Measurements from ENCODE around the gene MTHFD1. TPM values are rescaled to one million over a fixed set of nuclear protein-coding genes. Genes with fewer than 3 reads are reported as not detected.
A peak's percentile ranks its signal among the peaks of the same experiment; 100 is the strongest.
"Not testable (repeated sequence)": the region's sequence is repeated elsewhere in the genome, so short reads cannot be mapped to it uniquely, and the experiment has no call there.

The MTHFD1 gene
- total RNA-seq, 2 donors from 2014 or later, result 165 to 297 TPM

- Mint-ChIP-seq H3K4me1 (ENCODE audit: low read depth in 2 of 2) (peaks cover 32 to 41% of the 10 kb centered on the region in 2 donors), H3K27me3 (no peaks in the 10 kb centered on the region), H3K36me3 (peaks cover 10% of the 10 kb centered on the region), H3K9me3 (no peaks in the 10 kb centered on the region), H3K4me3 (no peak overlapping the region), H3K27ac (peak overlapping the region in 1 of 2 donors; percentile 83)
- ATAC-seq (no peak), DNase-seq (ENCODE audit: low spot score) (no peak)
Measured at GRCh38 chr14:64391986-64392385, 3.8 kb downstream of the MTHFD1 start.

GRCh38 chr14:64393189-64393726 is 5.1 kb downstream of the MTHFD1 start:
- H3K4me1 Mint-ChIP-seq (ENCODE audit: low read depth in 2 of 2), result peaks cover 27 to 34% of the 10 kb centered on the region in 2 donors
- not testable (repeated sequence) for H3K36me3 Mint-ChIP-seq; H3K4me3 Mint-ChIP-seq; ATAC-seq; DNase-seq (ENCODE audit: low spot score); H3K9me3 Mint-ChIP-seq; H3K27ac Mint-ChIP-seq; H3K27me3 Mint-ChIP-seq

GRCh38 chr14:64394423-64394822 is 6.3 kb downstream of the MTHFD1 start:
- Mint-ChIP-seq H3K9me3 (no peaks in the 10 kb centered on the region), H3K27ac (no peak overlapping the region), H3K4me1 (ENCODE audit: low read depth in 2 of 2) (peaks cover 17 to 28% of the 10 kb centered on the region in 2 donors), H3K4me3 (no peak overlapping the region), H3K27me3 (no peaks in the 10 kb centered on the region), H3K36me3 (peaks cover 10% of the 10 kb centered on the region)
- no peak for ATAC-seq
- DNase-seq (ENCODE audit: low spot score), result no peak

GRCh38 chr14:64394977-64395633 is 7.0 kb downstream of the MTHFD1 start:
- no peaks in the 10 kb centered on the region for H3K9me3 Mint-ChIP-seq
- DNase-seq (ENCODE audit: low spot score), result no peak
- no peak for ATAC-seq
- no peaks in the 10 kb centered on the region for H3K27me3 Mint-ChIP-seq
- H3K4me1 Mint-ChIP-seq (ENCODE audit: low read depth in 2 of 2), result peaks cover 11 to 28% of the 10 kb centered on the region in 2 donors
- peaks cover 10% of the 10 kb centered on the region for H3K36me3 Mint-ChIP-seq
- H3K27ac Mint-ChIP-seq, result no peak overlapping the region
- H3K4me3 Mint-ChIP-seq, result no peak overlapping the region

GRCh38 chr14:64400829-64401459 is 12.8 kb downstream of the MTHFD1 start:
- no peak overlapping the region for H3K27ac Mint-ChIP-seq
- H3K9me3 Mint-ChIP-seq, result no peaks in the 10 kb centered on the region
- no peak overlapping the region for H3K4me3 Mint-ChIP-seq
- H3K27me3 Mint-ChIP-seq, result no peaks in the 10 kb centered on the region
- peaks cover 19% of the 10 kb centered on the region for H3K36me3 Mint-ChIP-seq
- ATAC-seq (no peak), DNase-seq (ENCODE audit: low spot score) (no peak)
- H3K4me1 Mint-ChIP-seq (ENCODE audit: low read depth in 2 of 2), result peaks cover 3 to 6% of the 10 kb centered on the region in 2 donors

- no peak overlapping the region for H3K4me3 Mint-ChIP-seq
- H3K27me3 Mint-ChIP-seq, result no peaks in the 10 kb centered on the region
- no peaks in the 10 kb centered on the region for H3K9me3 Mint-ChIP-seq
- no peak overlapping the region for H3K27ac Mint-ChIP-seq
- peaks cover 3 to 6% of the 10 kb centered on the region in 2 donors for H3K4me1 Mint-ChIP-seq (ENCODE audit: low read depth in 2 of 2)
- DNase-seq (ENCODE audit: low spot score) (no peak), ATAC-seq (no peak)
- peaks cover 19% of the 10 kb centered on the region for H3K36me3 Mint-ChIP-seq
Measured at GRCh38 chr14:64401949-64402348, 13.8 kb downstream of the MTHFD1 start.

GRCh38 chr14:64405295-64405694 is 17.1 kb downstream of the MTHFD1 start:
- H3K9me3 Mint-ChIP-seq, result no peaks in the 10 kb centered on the region
- no peak overlapping the region for H3K4me3 Mint-ChIP-seq
- peaks cover 19% of the 10 kb centered on the region for H3K36me3 Mint-ChIP-seq
- no peaks in the 10 kb centered on the region for H3K27me3 Mint-ChIP-seq
- peaks cover 3 to 15% of the 10 kb centered on the region in 2 donors for H3K4me1 Mint-ChIP-seq (ENCODE audit: low read depth in 2 of 2)
- no peak overlapping the region for H3K27ac Mint-ChIP-seq
- no peak for DNase-seq (ENCODE audit: low spot score)
- no peak for ATAC-seq

- no peak for DNase-seq (ENCODE audit: low spot score)
- H3K27ac Mint-ChIP-seq, result no peak overlapping the region
Measured at GRCh38 chr14:64407329-64407728, 19.2 kb downstream of the MTHFD1 start.

GRCh38 chr14:64409126-64409920 is 21.2 kb downstream of the MTHFD1 start:
- DNase-seq (ENCODE audit: low spot score) (no peak), ATAC-seq (no peak)
- Mint-ChIP-seq H3K27ac (peak overlapping the region in 1 of 2 donors; percentile 53), H3K4me1 (ENCODE audit: low read depth in 2 of 2) (peaks cover 4 to 15% of the 10 kb centered on the region in 2 donors), H3K9me3 (no peaks in the 10 kb centered on the region), H3K27me3 (no peaks in the 10 kb centered on the region), H3K4me3 (no peak overlapping the region), H3K36me3 (peaks cover 12% of the 10 kb centered on the region)

More at GRCh38 chr14:64407329-64407728, 19.2 kb downstream of the MTHFD1 start:
- Mint-ChIP-seq H3K36me3 (peaks cover 18% of the 10 kb centered on the region), H3K4me1 (ENCODE audit: low read depth in 2 of 2) (peaks cover 6 to 15% of the 10 kb centered on the region in 2 donors), H3K27me3 (no peaks in the 10 kb centered on the region), H3K4me3 (no peak overlapping the region), H3K9me3 (no peaks in the 10 kb centered on the region)
- peak in 1 of 2 donors; percentile 33 for ATAC-seq

GRCh38 chr14:64410084-64410774 is 22.1 kb downstream of the MTHFD1 start:
- H3K27ac Mint-ChIP-seq, result peak overlapping the region in 1 of 2 donors; percentile 67
- H3K4me1 Mint-ChIP-seq (ENCODE audit: low read depth in 2 of 2), result peaks cover 7 to 16% of the 10 kb centered on the region in 2 donors
- no peaks in the 10 kb centered on the region for H3K9me3 Mint-ChIP-seq
- DNase-seq (ENCODE audit: low spot score) (no peak), ATAC-seq (no peak)
- H3K36me3 Mint-ChIP-seq, result peaks cover 10% of the 10 kb centered on the region
- H3K27me3 Mint-ChIP-seq, result no peaks in the 10 kb centered on the region
- no peak overlapping the region for H3K4me3 Mint-ChIP-seq

GRCh38 chr14:64411001-64411400 is 22.8 kb downstream of the MTHFD1 start:
- no peak overlapping the region for H3K27ac Mint-ChIP-seq
- ATAC-seq, result no peak
- no peaks in the 10 kb centered on the region for H3K27me3 Mint-ChIP-seq
- DNase-seq (ENCODE audit: low spot score), result no peak
- H3K9me3 Mint-ChIP-seq, result no peaks in the 10 kb centered on the region
- no peak overlapping the region for H3K4me3 Mint-ChIP-seq
- H3K4me1 Mint-ChIP-seq (ENCODE audit: low read depth in 2 of 2), result peaks cover 12 to 17% of the 10 kb centered on the region in 2 donors
- peaks cover 11% of the 10 kb centered on the region for H3K36me3 Mint-ChIP-seq

- H3K27me3 Mint-ChIP-seq, result no peaks in the 10 kb centered on the region
- ATAC-seq (no peak), DNase-seq (ENCODE audit: low spot score) (no peak)
- peaks cover 14% of the 10 kb centered on the region for H3K36me3 Mint-ChIP-seq
- H3K9me3 Mint-ChIP-seq, result no peaks in the 10 kb centered on the region
- peak overlapping the region in 1 of 2 donors; percentile 35 for H3K27ac Mint-ChIP-seq
- H3K4me1 Mint-ChIP-seq (ENCODE audit: low read depth in 2 of 2), result peaks cover 16 to 20% of the 10 kb centered on the region in 2 donors
- H3K4me3 Mint-ChIP-seq, result no peak overlapping the region
Measured at GRCh38 chr14:64412237-64412636, 24.1 kb downstream of the MTHFD1 start.

GRCh38 chr14:64416348-64416932 is 28.3 kb downstream of the MTHFD1 start:
- peak in 1 of 2 donors; percentile 70 for ATAC-seq
- no peak overlapping the region for H3K4me3 Mint-ChIP-seq
- peak overlapping the region; percentile 40 to 46 for H3K27ac Mint-ChIP-seq
- H3K27me3 Mint-ChIP-seq, result no peaks in the 10 kb centered on the region
- DNase-seq (ENCODE audit: low spot score), result no peak
- H3K36me3 Mint-ChIP-seq, result peaks cover 31% of the 10 kb centered on the region
- H3K9me3 Mint-ChIP-seq, result no peaks in the 10 kb centered on the region
- H3K4me1 Mint-ChIP-seq (ENCODE audit: low read depth in 2 of 2), result peaks cover 17 to 21% of the 10 kb centered on the region in 2 donors

Data from natural killer cell treated with Interleukin-12 subunit alpha and Interleukin-12 subunit beta and Interleukin-15 and Interleukin-18, amount 100 ng/mL, for 72 hours (primary cell).